Measurements from ENCODE around the gene KLRK1. TPM values are rescaled to one million over a fixed set of nuclear protein-coding genes. Genes with fewer than 3 reads are reported as not detected.
"Not testable (repeated sequence)": the region's sequence is repeated elsewhere in the genome, so short reads cannot be mapped to it uniquely, and the experiment has no call there.

The KLRK1 gene
- polyA plus RNA-seq, 1 donor from 2014 or later, result 14.9 TPM

DNA sequence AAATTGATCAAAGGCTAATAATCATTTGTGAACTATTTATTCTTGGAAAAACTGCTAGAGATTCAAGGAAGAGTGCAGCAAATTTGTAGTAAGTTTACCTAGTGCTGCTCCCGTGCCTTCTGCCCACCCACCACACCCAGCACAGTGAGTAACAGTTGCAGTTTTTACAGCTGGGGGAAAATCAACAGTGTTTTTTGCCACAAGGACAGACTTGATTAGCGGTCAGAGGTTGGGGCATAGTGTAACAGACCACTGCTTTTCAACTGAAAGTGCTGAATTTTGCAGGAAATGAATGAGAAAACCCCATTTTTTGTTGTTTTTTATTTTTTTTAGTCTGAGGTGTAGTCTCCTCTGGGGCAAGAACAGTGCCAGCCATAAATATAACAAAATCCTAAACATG, 7.5 kb upstream of the KLRK1 start:
- Histone ChIP-seq H3K27me3 (ENCODE audit: insufficient read depth, low read depth, low read length) (no peaks in the 10 kb centered on the region), H3K79me2 (replicated peaks; ENCODE audit: insufficient read depth, low read length) (no peaks in the 10 kb centered on the region), H3K9me2 (ENCODE audit: insufficient read depth, low read length) (no peaks in the 10 kb centered on the region), H3K36me3 (ENCODE audit: insufficient read depth, low read length) (no peaks in the 10 kb centered on the region), H3K4me2 (ENCODE audit: low read length) (no peak overlapping the region), H3K9me3 (ENCODE audit: low read length) (peaks cover 2% of the 10 kb centered on the region), H3F3A (ENCODE audit: insufficient read depth, low read length, poor library complexity, severe bottlenecking) (no peaks in the 10 kb centered on the region), H2AFZ (ENCODE audit: low read depth, low read length) (no peak overlapping the region), H3K9ac (ENCODE audit: low read length) (no peak overlapping the region), H3K27ac (ENCODE audit: low read length) (no peak overlapping the region), H3K4me3 (ENCODE audit: low read length) (no peak overlapping the region), H4K20me1 (ENCODE audit: insufficient read depth) (no peaks in the 10 kb centered on the region)
- TF ChIP-seq EP300 (conservative IDR thresholded peaks at IDR 0.05; ENCODE audit: poor library complexity, severe bottlenecking) (no peak), SMC3 (conservative IDR thresholded peaks at IDR 0.05; ENCODE audit: poor library complexity) (no peak), MXI1 (conservative IDR thresholded peaks at IDR 0.05; ENCODE audit: poor library complexity, severe bottlenecking) (no peak), RAD21 (conservative IDR thresholded peaks at IDR 0.05) (no peak), EZH2 (IDR thresholded peaks at IDR 0.05; ENCODE audit: borderline replicate concordance, insufficient read depth, low read length, poor library complexity, severe bottlenecking) (no peak)
- TF ChIP-seq, protein P1, sequence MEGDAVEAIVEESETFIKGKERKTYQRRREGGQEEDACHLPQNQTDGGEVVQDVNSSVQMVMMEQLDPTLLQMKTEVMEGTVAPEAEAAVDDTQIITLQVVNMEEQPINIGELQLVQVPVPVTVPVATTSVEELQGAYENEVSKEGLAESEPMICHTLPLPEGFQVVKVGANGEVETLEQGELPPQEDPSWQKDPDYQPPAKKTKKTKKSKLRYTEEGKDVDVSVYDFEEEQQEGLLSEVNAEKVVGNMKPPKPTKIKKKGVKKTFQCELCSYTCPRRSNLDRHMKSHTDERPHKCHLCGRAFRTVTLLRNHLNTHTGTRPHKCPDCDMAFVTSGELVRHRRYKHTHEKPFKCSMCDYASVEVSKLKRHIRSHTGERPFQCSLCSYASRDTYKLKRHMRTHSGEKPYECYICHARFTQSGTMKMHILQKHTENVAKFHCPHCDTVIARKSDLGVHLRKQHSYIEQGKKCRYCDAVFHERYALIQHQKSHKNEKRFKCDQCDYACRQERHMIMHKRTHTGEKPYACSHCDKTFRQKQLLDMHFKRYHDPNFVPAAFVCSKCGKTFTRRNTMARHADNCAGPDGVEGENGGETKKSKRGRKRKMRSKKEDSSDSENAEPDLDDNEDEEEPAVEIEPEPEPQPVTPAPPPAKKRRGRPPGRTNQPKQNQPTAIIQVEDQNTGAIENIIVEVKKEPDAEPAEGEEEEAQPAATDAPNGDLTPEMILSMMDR (IDR thresholded peaks at IDR 0.05; ENCODE audit: poor library complexity, severe bottlenecking), result no peak
- TF ChIP-seq, protein P2, sequence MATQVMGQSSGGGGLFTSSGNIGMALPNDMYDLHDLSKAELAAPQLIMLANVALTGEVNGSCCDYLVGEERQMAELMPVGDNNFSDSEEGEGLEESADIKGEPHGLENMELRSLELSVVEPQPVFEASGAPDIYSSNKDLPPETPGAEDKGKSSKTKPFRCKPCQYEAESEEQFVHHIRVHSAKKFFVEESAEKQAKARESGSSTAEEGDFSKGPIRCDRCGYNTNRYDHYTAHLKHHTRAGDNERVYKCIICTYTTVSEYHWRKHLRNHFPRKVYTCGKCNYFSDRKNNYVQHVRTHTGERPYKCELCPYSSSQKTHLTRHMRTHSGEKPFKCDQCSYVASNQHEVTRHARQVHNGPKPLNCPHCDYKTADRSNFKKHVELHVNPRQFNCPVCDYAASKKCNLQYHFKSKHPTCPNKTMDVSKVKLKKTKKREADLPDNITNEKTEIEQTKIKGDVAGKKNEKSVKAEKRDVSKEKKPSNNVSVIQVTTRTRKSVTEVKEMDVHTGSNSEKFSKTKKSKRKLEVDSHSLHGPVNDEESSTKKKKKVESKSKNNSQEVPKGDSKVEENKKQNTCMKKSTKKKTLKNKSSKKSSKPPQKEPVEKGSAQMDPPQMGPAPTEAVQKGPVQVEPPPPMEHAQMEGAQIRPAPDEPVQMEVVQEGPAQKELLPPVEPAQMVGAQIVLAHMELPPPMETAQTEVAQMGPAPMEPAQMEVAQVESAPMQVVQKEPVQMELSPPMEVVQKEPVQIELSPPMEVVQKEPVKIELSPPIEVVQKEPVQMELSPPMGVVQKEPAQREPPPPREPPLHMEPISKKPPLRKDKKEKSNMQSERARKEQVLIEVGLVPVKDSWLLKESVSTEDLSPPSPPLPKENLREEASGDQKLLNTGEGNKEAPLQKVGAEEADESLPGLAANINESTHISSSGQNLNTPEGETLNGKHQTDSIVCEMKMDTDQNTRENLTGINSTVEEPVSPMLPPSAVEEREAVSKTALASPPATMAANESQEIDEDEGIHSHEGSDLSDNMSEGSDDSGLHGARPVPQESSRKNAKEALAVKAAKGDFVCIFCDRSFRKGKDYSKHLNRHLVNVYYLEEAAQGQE (IDR thresholded peaks at IDR 0.05; ENCODE audit: borderline replicate concordance), result no peak

DNA sequence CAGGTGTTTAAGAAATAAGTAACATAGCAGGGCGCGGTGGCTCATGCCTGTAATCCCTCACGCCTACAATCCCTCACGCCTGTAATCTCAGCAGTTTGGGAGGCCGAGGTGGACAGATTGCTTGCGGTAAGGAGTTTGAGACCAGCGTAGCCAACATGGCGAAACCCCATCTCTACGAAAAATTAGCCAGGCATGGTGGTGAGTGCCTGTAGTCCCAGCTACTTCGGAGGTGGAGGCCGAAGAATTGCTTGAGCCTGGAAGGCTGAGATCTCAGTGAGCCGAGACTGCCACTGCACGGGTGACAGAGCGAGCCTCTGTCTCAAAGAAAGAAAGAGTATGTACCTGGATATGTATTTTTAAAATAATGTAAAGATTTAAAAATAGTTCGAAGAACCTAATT, 6.3 kb upstream of the KLRK1 start:
- H4K20me1 ChIP-seq (ENCODE audit: insufficient read depth); H2AFZ ChIP-seq (ENCODE audit: low read depth, low read length); H3F3A ChIP-seq (ENCODE audit: insufficient read depth, low read length, poor library complexity, severe bottlenecking); H3K27ac ChIP-seq (ENCODE audit: low read length); H3K9me2 ChIP-seq (ENCODE audit: insufficient read depth, low read length); H3K36me3 ChIP-seq (ENCODE audit: insufficient read depth, low read length); H3K4me2 ChIP-seq (ENCODE audit: low read length); H3K4me3 ChIP-seq (ENCODE audit: low read length); H3K27me3 ChIP-seq (ENCODE audit: insufficient read depth, low read depth, low read length); H3K9me3 ChIP-seq (ENCODE audit: low read length); H3K9ac ChIP-seq (ENCODE audit: low read length); H3K79me2 ChIP-seq (replicated peaks; ENCODE audit: insufficient read depth, low read length): not testable (repeated sequence)

DNA sequence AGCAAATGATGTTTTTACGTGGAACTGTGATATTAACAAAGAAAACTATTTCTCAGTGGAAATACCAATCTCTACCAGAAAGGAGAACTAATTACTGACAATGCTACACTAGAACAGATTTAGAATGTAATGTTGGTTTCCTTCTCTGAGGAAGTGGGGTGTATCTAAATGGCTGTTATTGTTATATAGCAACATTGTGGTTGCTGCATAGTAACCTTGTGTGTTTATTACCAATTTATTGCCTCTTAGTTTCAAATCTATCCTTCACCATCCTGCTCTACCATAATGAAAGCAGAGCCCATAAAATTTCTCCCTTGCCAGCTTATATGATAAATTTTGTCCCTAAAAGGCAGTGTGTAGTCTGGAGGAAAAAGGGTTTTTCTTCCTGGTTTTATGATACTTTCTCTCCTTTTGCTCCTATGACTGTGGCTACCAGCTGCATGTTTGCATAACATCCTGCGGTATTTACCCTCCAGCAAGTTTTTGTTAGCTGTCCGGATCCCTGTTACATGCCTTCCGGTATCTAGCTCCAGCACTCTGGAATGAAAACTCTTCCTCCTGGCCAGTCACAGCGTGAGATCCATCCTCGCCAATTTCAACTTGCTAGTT, 5.7 kb upstream of the KLRK1 start:
- peaks cover 2% of the 10 kb centered on the region for H3K9me3 ChIP-seq (ENCODE audit: low read length)
- H2AFZ ChIP-seq (ENCODE audit: low read depth, low read length), result no peak overlapping the region
- no peaks in the 10 kb centered on the region for H3K9me2 ChIP-seq (ENCODE audit: insufficient read depth, low read length)
- no peaks in the 10 kb centered on the region for H4K20me1 ChIP-seq (ENCODE audit: insufficient read depth)
- TF ChIP-seq POLR2AphosphoS5 (IDR thresholded peaks at IDR 0.05), result no peak
- no peaks in the 10 kb centered on the region for H3K27me3 ChIP-seq (ENCODE audit: insufficient read depth, low read depth, low read length)
- no peak overlapping the region for H3K4me2 ChIP-seq (ENCODE audit: low read length)
- no peaks in the 10 kb centered on the region for H3F3A ChIP-seq (ENCODE audit: insufficient read depth, low read length, poor library complexity, severe bottlenecking)
- H3K4me3 ChIP-seq (ENCODE audit: low read length), result no peak overlapping the region
- no peaks in the 10 kb centered on the region for H3K79me2 ChIP-seq (replicated peaks; ENCODE audit: insufficient read depth, low read length)
- no peak overlapping the region for H3K9ac ChIP-seq (ENCODE audit: low read length)
- H3K36me3 ChIP-seq (ENCODE audit: insufficient read depth, low read length), result no peaks in the 10 kb centered on the region
- H3K27ac ChIP-seq (ENCODE audit: low read length), result no peak overlapping the region

DNA sequence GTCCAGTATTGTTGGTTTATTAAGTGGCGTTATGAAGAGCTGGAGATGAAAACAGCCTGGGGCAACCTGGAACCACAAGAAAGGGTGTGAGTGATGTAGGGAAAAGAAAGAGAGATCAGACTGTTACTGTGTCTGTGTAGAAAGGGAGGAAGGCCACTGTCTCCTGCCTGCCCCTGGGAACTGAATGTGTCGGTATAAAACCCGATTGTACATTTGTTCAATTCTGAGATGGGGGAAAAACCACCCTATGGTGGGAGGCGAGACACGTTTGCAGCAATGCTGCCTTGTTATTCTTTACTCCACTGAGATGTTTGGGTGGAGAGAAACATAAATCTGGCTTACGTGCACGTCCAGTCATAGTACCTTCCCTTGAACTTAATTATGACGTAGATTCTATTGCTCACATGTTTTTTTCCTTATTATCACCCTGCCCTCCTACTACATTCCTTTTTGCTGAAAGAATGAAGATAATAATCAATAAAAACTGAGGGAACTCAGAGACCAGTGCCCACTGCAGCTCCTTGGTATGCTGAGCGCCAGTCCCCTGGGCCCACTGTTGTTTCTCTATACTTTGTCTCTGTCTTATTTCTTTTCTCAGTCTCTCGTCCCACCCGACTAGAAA, 4.8 kb upstream of the KLRK1 start:
- not testable (repeated sequence) for H3K27ac ChIP-seq (ENCODE audit: low read length); H3K4me2 ChIP-seq (ENCODE audit: low read length); H3K4me3 ChIP-seq (ENCODE audit: low read length); H3K36me3 ChIP-seq (ENCODE audit: insufficient read depth, low read length); H3K79me2 ChIP-seq (replicated peaks; ENCODE audit: insufficient read depth, low read length); H2AFZ ChIP-seq (ENCODE audit: low read depth, low read length); H3K27me3 ChIP-seq (ENCODE audit: insufficient read depth, low read depth, low read length); H3K9me2 ChIP-seq (ENCODE audit: insufficient read depth, low read length); H3F3A ChIP-seq (ENCODE audit: insufficient read depth, low read length, poor library complexity, severe bottlenecking); H3K9ac ChIP-seq (ENCODE audit: low read length); H3K9me3 ChIP-seq (ENCODE audit: low read length); H4K20me1 ChIP-seq (ENCODE audit: insufficient read depth)

Data from neural cell (in vitro differentiated cells).